K562 (cell line): ENCODE measurements around the gene SH3BP5. TPM values are rescaled to one million over a fixed set of nuclear protein-coding genes. Genes with fewer than 3 reads are reported as not detected.

Experiments
- C11orf30 ChIP-seq: fragments of 450-650 bp; IDR thresholded peaks from 2 replicates; pipeline ENCODE4 v1.6.1; 2016; ENCODE audit warnings: low read depth, mild to moderate bottlenecking
- CBX3 ChIP-seq, 2 experiments: IDR thresholded peaks; 1 replicate in 1 of 2; 2 replicates in 1 of 2; pipeline ENCODE4 v1.6.1; 2012; ENCODE audit warnings: inconsistent platforms in 2 of 2, low read length in 2 of 2, borderline replicate concordance in 1 of 2, control low read depth in 1 of 2
- HDAC1 ChIP-seq, 2 experiments: fragments of 450-650 bp; IDR thresholded peaks; 2 replicates each; pipeline ENCODE4 v1.6.1; 2016 to 2017; ENCODE audit warnings: inconsistent platforms in 1 of 2, mild to moderate bottlenecking in 1 of 2, moderate library complexity in 1 of 2
- HNRNPL ChIP-seq: fragments of 200-400 bp; formaldehyde crosslinking; IDR thresholded peaks from 2 replicates; pipeline ENCODE4 v1.6.1; 2017; ENCODE audit warnings: low read depth, mild to moderate bottlenecking, low read length
- KLF13 ChIP-seq: fragments of 450-650 bp; IDR thresholded peaks from 2 replicates; pipeline ENCODE4 v1.6.1; 2016; ENCODE audit warnings: missing genetic modification characterization, low read depth, mild to moderate bottlenecking, missing compliant biosample characterization, moderate library complexity, borderline replicate concordance
- MAFK ChIP-seq: IDR thresholded peaks from 2 replicates; pipeline ENCODE4 v1.6.1; 2011; ENCODE audit warnings: low read length, improper control_type of control experiment
- MCM2 ChIP-seq: fragments of 450-650 bp; IDR thresholded peaks from 2 replicates; pipeline ENCODE4 v1.6.1; 2017; ENCODE audit warnings: low read depth, mild to moderate bottlenecking
- MYBL2 ChIP-seq, 2 experiments: fragments of 450-650 bp in 1 of 2; sonication (generic) in 1 of 2; formaldehyde crosslinking in 1 of 2; IDR thresholded peaks; 2 replicates each; pipeline versions ENCODE4 v1.6.1 to v1.8.1; 2017 to 2022; ENCODE audit warnings: borderline replicate concordance in 1 of 2, inconsistent platforms in 1 of 2, low read depth in 1 of 2, mild to moderate bottlenecking in 1 of 2, missing genetic modification reagents in 1 of 2, moderate library complexity in 1 of 2
- NBN ChIP-seq: fragments of 450-650 bp; IDR thresholded peaks from 2 replicates; pipeline ENCODE4 v1.6.1; 2016; ENCODE audit warnings: low read depth, mild to moderate bottlenecking
- NCOA2 ChIP-seq, 2 experiments: fragments of 450-650 bp; IDR thresholded peaks; 2 replicates each; pipeline ENCODE4 v1.6.1; 2018; ENCODE audit warnings: mild to moderate bottlenecking in 2 of 2, moderate library complexity in 1 of 2; ENCODE audit not compliant: partially characterized antibody in 2 of 2
- NFXL1 ChIP-seq: fragments of 450-650 bp; formaldehyde crosslinking; IDR thresholded peaks from 2 replicates; pipeline ENCODE4 v1.4.0; 2021; ENCODE audit warnings: mild to moderate bottlenecking
- POLR2B ChIP-seq: fragments of 450-650 bp; IDR thresholded peaks from 2 replicates; pipeline ENCODE4 v1.6.1; 2018; ENCODE audit warnings: low read depth; ENCODE audit not compliant: partially characterized antibody
- PPARD ChIP-seq: fragments of 250-450 bp; sonication (Bioruptor Pico); IDR thresholded peaks from 2 replicates; pipeline ENCODE4 v1.8.0; 2022; ENCODE audit warnings: inconsistent platforms, mild to moderate bottlenecking, moderate library complexity
- PTBP1 ChIP-seq: fragments of 200-400 bp; formaldehyde crosslinking; IDR thresholded peaks from 2 replicates; pipeline ENCODE4 v1.6.1; 2017; ENCODE audit warnings: low read depth, low read length
- SMC3 ChIP-seq: conservative IDR thresholded peaks from 2 replicates; pipeline ENCODE4 v1.6.1; 2011; ENCODE audit warnings: low read depth, low read length, improper control_type of control experiment; ENCODE audit not compliant: insufficient read depth
- SNIP1 ChIP-seq: fragments of 450-650 bp; IDR thresholded peaks from 2 replicates; pipeline ENCODE4 v1.7.1; 2017; ENCODE audit warnings: low read depth, mild to moderate bottlenecking
- TCF3 ChIP-seq: sonication (generic); formaldehyde crosslinking; IDR thresholded peaks from 2 replicates; pipeline ENCODE4 v1.4.0; 2020; ENCODE audit warnings: mild to moderate bottlenecking, missing genetic modification reagents
- U2AF2 ChIP-seq: fragments of 200-400 bp; formaldehyde crosslinking; optimal IDR thresholded peaks from 2 replicates; pipeline ENCODE3; 2017; ENCODE audit warnings: low read depth, mild to moderate bottlenecking, low read length
- ZC3H11A ChIP-seq: IDR thresholded peaks from 2 replicates; pipeline ENCODE4 v1.6.1; 2012; ENCODE audit warnings: low read depth, low read length, improper control_type of control experiment
- ZNF282 ChIP-seq: sonication (generic); formaldehyde crosslinking; IDR thresholded peaks from 2 replicates; pipeline ENCODE4 v1.8.1; 2023; ENCODE audit warnings: missing genetic modification reagents
- ZNF311 ChIP-seq: fragments of 250-450 bp; sonication (Bioruptor Pico); IDR thresholded peaks from 2 replicates; pipeline ENCODE4 v1.4.0; 2020; ENCODE audit warnings: mild to moderate bottlenecking, moderate library complexity
- ZNF76 ChIP-seq: fragments of 250-450 bp; sonication (Bioruptor Pico); IDR thresholded peaks from 2 replicates; pipeline ENCODE4 v1.4.0; 2020; ENCODE audit warnings: mild to moderate bottlenecking, moderate library complexity, borderline replicate concordance
- polyA plus RNA-seq, 8 experiments: library from polyadenylated mRNA; depleted of rRNA in 4 of 8; stranded (reverse) in 5 of 8; unstranded in 3 of 8; fragments of >200 nt; fragmentation: Nextera tagmentation in 2 of 8; fragmentation: Illumina TruSeq in 1 of 8; extraction: Ambion mirVana in 2 of 8; extraction: Trizol in 1 of 8; gene quantifications; 2 replicates each; pipeline versions ENCODE4 v1.2.1 to v1.2.3, GENCODE V29; 2011 to 2014; ENCODE audit warnings: inconsistent platforms in 1 of 8, missing spikeins in 1 of 8
- total RNA-seq, 7 experiments: library from RNA; depleted of rRNA in 6 of 7; stranded (reverse); fragments of >200 nt in 6 of 7; fragmentation: Illumina TruSeq in 2 of 7; extraction: Trizol in 2 of 7; gene quantifications; 2 replicates each; pipeline versions ENCODE4 v1.2.1 to v1.2.3, GENCODE V29; 2011 to 2021; ENCODE audit warnings: low replicate concordance in 1 of 7
- TF ChIP-seq, protein P1 (sequence below): fragments of 250-450 bp; sonication (Bioruptor Pico); IDR thresholded peaks from 2 replicates; pipeline ENCODE4 v1.5.0; 2021
- TF ChIP-seq, protein P2 (sequence below): IDR thresholded peaks from 2 replicates; pipeline ENCODE4 v1.6.1; 2011; ENCODE audit warnings: borderline replicate concordance, low read depth, mild to moderate bottlenecking, moderate library complexity, low read length; ENCODE audit not compliant: insufficient read depth, poor library complexity, severe bottlenecking
- TF ChIP-seq, protein P3 (sequence below): sonication (generic); formaldehyde crosslinking; IDR thresholded peaks from 2 replicates; pipeline ENCODE4 v1.4.0; 2020; ENCODE audit warnings: mild to moderate bottlenecking, missing genetic modification reagents

SH3BP5 gene
- total and polyA plus RNA-seq, 9 of the 15 experiments (the other 6 are each of a cell fraction or from before 2014, with no cell fraction given), result 2.9 to 29.0 (median 14.9) TPM

DNA sequence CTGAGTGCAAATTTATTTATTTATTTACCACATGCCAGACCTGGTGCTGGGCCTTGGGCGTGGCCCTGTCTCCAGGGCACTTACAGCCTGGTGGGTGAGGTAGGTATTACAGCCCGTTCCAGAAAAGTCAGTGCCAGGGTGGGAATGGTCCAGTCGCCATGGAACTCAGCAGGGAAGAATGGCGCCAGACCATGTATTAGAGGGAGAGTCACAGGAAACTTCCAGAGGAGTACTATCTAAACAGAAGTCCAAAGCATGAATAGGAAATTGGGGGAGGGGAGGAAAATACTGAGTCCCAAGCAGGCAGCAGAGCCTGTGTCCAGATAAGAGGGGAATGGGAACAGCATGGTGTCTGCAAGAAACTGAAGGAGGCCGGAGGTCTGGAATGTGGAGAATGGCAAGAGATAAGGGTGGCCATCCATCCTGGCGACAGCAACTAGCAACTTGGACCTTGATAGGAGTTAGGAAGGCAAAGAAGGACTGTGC, 27.0 kb downstream of the SH3BP5 start (continued):
- TF ChIP-seq ZNF76 (0 out of 2 replicates have a peak, but pooled peaks have one; percentile 18), ZNF311 (CRISPR knock-in tag) (no peak), MAFK (peak; percentile 34; the same call in 1 of the 2 replicates), PPARD (no peak), KLF13 (tag) (0 out of 2 replicates have a peak, but pooled peaks have one; percentile 16), HNRNPL (no peak), C11orf30 (no peak), U2AF2 (no peak), MYBL2 (IDR thresholded peaks at IDR 0.05; ENCODE audit: low read depth) (0 out of 2 replicates have a peak, but pooled peaks have one; percentile 16), MYBL2 (CRISPR knock-in tag; IDR thresholded peaks at IDR 0.05; ENCODE audit: borderline replicate concordance) (no peak), NBN (peak; percentile 88), POLR2B (no peak), TCF3 (CRISPR knock-in tag) (peak; percentile 92), SNIP1 (no peak), CBX3 (IDR thresholded peaks at IDR 0.05; ENCODE audit: borderline replicate concordance in 1 of 2, low read length in 2 of 2) (peak in 1 of 2 experiments; percentile 79; a peak in 2 of 3 replicates), PTBP1 (no peak), SMC3 (no peak; the same call in 1 of the 2 replicates), NFXL1 (CRISPR knock-in tag) (no peak), HDAC1 (IDR thresholded peaks at IDR 0.05) (peak; percentile 79 to 98; a peak in 3 of 4 replicates), ZNF282 (CRISPR knock-in tag) (no peak), NCOA2 (IDR thresholded peaks at IDR 0.05; ENCODE audit: partially characterized antibody in 2 of 2) (no peak), MCM2 (no peak), ZC3H11A (no peak)
- TF ChIP-seq, protein P1, sequence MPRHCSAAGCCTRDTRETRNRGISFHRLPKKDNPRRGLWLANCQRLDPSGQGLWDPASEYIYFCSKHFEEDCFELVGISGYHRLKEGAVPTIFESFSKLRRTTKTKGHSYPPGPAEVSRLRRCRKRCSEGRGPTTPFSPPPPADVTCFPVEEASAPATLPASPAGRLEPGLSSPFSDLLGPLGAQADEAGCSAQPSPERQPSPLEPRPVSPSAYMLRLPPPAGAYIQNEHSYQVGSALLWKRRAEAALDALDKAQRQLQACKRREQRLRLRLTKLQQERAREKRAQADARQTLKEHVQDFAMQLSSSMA, result no peak
- TF ChIP-seq, protein P2, sequence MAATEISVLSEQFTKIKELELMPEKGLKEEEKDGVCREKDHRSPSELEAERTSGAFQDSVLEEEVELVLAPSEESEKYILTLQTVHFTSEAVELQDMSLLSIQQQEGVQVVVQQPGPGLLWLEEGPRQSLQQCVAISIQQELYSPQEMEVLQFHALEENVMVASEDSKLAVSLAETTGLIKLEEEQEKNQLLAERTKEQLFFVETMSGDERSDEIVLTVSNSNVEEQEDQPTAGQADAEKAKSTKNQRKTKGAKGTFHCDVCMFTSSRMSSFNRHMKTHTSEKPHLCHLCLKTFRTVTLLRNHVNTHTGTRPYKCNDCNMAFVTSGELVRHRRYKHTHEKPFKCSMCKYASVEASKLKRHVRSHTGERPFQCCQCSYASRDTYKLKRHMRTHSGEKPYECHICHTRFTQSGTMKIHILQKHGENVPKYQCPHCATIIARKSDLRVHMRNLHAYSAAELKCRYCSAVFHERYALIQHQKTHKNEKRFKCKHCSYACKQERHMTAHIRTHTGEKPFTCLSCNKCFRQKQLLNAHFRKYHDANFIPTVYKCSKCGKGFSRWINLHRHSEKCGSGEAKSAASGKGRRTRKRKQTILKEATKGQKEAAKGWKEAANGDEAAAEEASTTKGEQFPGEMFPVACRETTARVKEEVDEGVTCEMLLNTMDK, result no peak
- TF ChIP-seq, protein P3, sequence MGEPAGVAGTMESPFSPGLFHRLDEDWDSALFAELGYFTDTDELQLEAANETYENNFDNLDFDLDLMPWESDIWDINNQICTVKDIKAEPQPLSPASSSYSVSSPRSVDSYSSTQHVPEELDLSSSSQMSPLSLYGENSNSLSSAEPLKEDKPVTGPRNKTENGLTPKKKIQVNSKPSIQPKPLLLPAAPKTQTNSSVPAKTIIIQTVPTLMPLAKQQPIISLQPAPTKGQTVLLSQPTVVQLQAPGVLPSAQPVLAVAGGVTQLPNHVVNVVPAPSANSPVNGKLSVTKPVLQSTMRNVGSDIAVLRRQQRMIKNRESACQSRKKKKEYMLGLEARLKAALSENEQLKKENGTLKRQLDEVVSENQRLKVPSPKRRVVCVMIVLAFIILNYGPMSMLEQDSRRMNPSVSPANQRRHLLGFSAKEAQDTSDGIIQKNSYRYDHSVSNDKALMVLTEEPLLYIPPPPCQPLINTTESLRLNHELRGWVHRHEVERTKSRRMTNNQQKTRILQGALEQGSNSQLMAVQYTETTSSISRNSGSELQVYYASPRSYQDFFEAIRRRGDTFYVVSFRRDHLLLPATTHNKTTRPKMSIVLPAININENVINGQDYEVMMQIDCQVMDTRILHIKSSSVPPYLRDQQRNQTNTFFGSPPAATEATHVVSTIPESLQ, result no peak
